Neuronal stem cell (in vitro differentiated cells): Measurements from ENCODE around the gene B3GAT3. TPM values are rescaled to one million over a fixed set of nuclear protein-coding genes. Genes with fewer than 3 reads are reported as not detected.

Experiments used
- DNase-seq: peaks from one replicate; pipeline ENCODE4 v3.0.0-alpha.2; 2013; ENCODE audit warnings: low spot score
- H2AFZ ChIP-seq: one replicate; pipeline ENCODE4 v1.6.1; 2013; ENCODE audit warnings: mild to moderate bottlenecking, low read length, inconsistent platforms
- H2AK5ac ChIP-seq: 2 replicates; pipeline ENCODE4 v1.6.1; 2013; ENCODE audit warnings: low read depth, mild to moderate bottlenecking, inconsistent platforms, low read length, moderate library complexity, mixed read lengths
- H2BK120ac ChIP-seq: 2 replicates; pipeline ENCODE4 v1.6.1; 2013; ENCODE audit warnings: low read depth, mild to moderate bottlenecking, inconsistent platforms, low read length, moderate library complexity, mixed read lengths
- H2BK12ac ChIP-seq: one replicate; pipeline ENCODE4 v1.6.1; 2013; ENCODE audit warnings: low read length, inconsistent platforms
- H2BK15ac ChIP-seq: 2 replicates; pipeline ENCODE4 v1.6.1; 2013; ENCODE audit warnings: mild to moderate bottlenecking, low read length, inconsistent platforms, mixed read lengths
- H2BK5ac ChIP-seq: one replicate; pipeline ENCODE4 v1.6.1; 2013; ENCODE audit warnings: inconsistent platforms, mild to moderate bottlenecking, low read length, moderate library complexity
- H3K14ac ChIP-seq: one replicate; pipeline ENCODE4 v1.6.1; 2013; ENCODE audit warnings: low read length, inconsistent platforms
- H3K18ac ChIP-seq: 2 replicates; pipeline ENCODE4 v1.6.1; 2013; ENCODE audit warnings: low read length, inconsistent platforms
- H3K23ac ChIP-seq: 2 replicates; pipeline ENCODE4 v1.6.1; 2013; ENCODE audit warnings: low read depth, mild to moderate bottlenecking, mixed read lengths, low read length, inconsistent platforms; ENCODE audit not compliant: poor library complexity
- H3K27ac ChIP-seq: replicated peaks from 3 replicates; pipeline ENCODE4 v1.5.1; 2013; ENCODE audit warnings: low read length, inconsistent platforms
- H3K27me3 ChIP-seq, 3 experiments: 2 replicates each; pipeline ENCODE4 v1.6.1; 2013; ENCODE audit warnings: low read length in 3 of 3, mild to moderate bottlenecking in 2 of 3, inconsistent platforms in 1 of 3, low read depth in 1 of 3, mixed read lengths in 1 of 3, moderate library complexity in 1 of 3; ENCODE audit not compliant: control insufficient read depth in 3 of 3, insufficient read depth in 3 of 3
- H3K36me3 ChIP-seq, 2 donors: replicated peaks in 1 of 2; 2 replicates each; pipeline ENCODE4 v1.6.1; 2013; ENCODE audit warnings: low read length in 2 of 2; ENCODE audit not compliant: control insufficient read depth in 2 of 2, insufficient read depth in 2 of 2
- H3K4ac ChIP-seq: 2 replicates; pipeline ENCODE4 v1.6.1; 2013; ENCODE audit warnings: inconsistent platforms, mild to moderate bottlenecking, low read length, moderate library complexity
- H3K4me1 ChIP-seq, 2 donors: 1 replicate in 1 of 2; 2 replicates in 1 of 2; pipeline ENCODE4 v1.6.1; 2013; ENCODE audit warnings: low read length in 2 of 2, low read depth in 1 of 2; ENCODE audit not compliant: control insufficient read depth in 2 of 2, insufficient read depth in 1 of 2
- H3K4me2 ChIP-seq: one replicate; pipeline ENCODE4 v1.6.1; 2013; ENCODE audit warnings: mild to moderate bottlenecking, low read length, inconsistent platforms; ENCODE audit not compliant: insufficient read depth, poor library complexity, severe bottlenecking
- H3K4me3 ChIP-seq, 2 donors: 2 replicates each; pipeline ENCODE4 v1.5.1; 2013; ENCODE audit warnings: low read length in 2 of 2, mild to moderate bottlenecking in 2 of 2, inconsistent platforms in 1 of 2, moderate library complexity in 1 of 2
- H3K79me1 ChIP-seq: one replicate; pipeline ENCODE4 v1.6.1; 2013; ENCODE audit warnings: low read depth, mild to moderate bottlenecking, inconsistent platforms, low read length, moderate library complexity
- H3K9ac ChIP-seq: one replicate; pipeline ENCODE4 v1.6.1; 2013; ENCODE audit warnings: mild to moderate bottlenecking, low read depth, low read length, inconsistent platforms; ENCODE audit not compliant: poor library complexity
- H3K9me3 ChIP-seq, 2 donors: replicated peaks in 1 of 2; 2 replicates each; pipeline versions ENCODE3 to v1.6.1; 2013; ENCODE audit warnings: low read length in 2 of 2, mild to moderate bottlenecking in 2 of 2, inconsistent platforms in 1 of 2, low read depth in 1 of 2, mixed read lengths in 1 of 2, moderate library complexity in 1 of 2; ENCODE audit not compliant: control insufficient read depth in 2 of 2, insufficient read depth in 1 of 2
- H4K8ac ChIP-seq: one replicate; pipeline ENCODE4 v1.6.1; 2013; ENCODE audit warnings: low read depth, mild to moderate bottlenecking, inconsistent platforms, low read length, moderate library complexity
- H4K91ac ChIP-seq: one replicate; pipeline ENCODE4 v1.6.1; 2013; ENCODE audit warnings: low read length, low read depth, mild to moderate bottlenecking, inconsistent platforms; ENCODE audit not compliant: poor library complexity
- WGBS, 2 donors: extraction: QIAGEN DNeasy Blood & Tissue Kit; methylation state at CpG; one replicate each; pipeline ENCODE4 v1.1.7; 2013; ENCODE audit warnings: missing lambda C conversion rate in 2 of 2, mixed read lengths in 1 of 2; ENCODE audit not compliant: insufficient read length in 2 of 2, insufficient replicate concordance in 1 of 2; ENCODE audit errors: extremely low coverage in 2 of 2; 5-methylcytosine and 5-hydroxymethylcytosine counted together
- small RNA-seq: library from polyadenylated mRNA; stranded (forward); fragments of <200 nt; extraction: miRNeasy Mini kit (QIAGEN cat#:217004); gene quantifications from one replicate; pipeline ENCODE3, GENCODE V24; 2013; ENCODE audit not compliant: insufficient read depth

B3GAT3 gene

DNA sequence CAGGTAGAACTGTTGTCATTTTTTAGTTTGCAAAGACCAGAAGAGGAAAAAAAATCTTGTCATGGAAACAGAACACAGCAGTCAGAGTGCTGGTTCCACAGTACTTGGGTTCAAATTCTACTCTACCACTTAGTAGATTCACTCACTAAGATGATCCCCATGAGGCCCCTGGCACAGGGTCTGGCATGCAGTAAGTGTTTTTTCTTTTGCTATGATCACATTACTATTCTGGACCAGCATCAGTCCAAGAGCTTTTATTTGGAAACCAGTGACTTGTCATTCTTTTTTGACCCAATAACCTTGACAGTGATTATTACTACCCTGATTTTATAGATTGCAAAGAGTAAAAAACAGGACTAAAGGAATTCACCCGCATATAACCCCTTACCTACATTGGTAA is 52.2 kb downstream of the B3GAT3 start:
- peaks cover 46 to 85% of the 10 kb centered on the region in 2 donors for H3K36me3 ChIP-seq
- no peak overlapping the region for H3K27ac ChIP-seq
- H4K91ac ChIP-seq = no peak overlapping the region

DNA sequence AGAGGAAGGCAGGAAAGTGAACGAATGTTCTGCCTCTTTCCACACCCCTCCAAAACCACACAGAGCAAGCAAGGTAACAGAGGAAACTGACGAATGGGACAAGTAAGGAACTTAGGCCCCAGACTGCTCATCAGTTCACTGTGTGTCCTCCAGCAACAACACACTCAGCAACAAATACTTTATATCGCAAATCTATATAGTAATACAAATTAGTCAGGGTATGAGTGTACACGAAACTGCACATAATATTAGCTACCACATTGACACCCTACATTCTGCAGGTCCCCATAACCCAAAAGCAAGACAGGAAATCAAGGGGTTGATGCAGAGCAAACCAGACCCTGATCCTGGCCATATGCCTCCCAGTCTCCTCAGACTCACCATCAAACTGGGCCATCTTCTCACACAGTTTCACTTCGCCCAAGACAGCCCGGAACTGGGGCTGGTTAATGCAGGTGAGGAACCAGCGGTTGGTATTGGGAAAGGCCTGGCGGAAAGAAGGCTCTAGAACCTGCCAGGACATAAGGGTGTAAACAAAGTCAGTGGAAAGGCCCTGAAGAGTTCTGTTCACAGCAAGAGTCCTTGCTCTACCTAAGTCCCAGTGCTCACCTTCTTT is 54.7 kb downstream of the B3GAT3 start:
- Histone ChIP-seq H2BK5ac (no peak overlapping the region), H3K27me3 (no peaks in the 10 kb centered on the region), H3K4me1 (peaks cover 0 to 2% of the 10 kb centered on the region in 2 donors), H3K4me3 (no peak overlapping the region), H3K79me1 (peaks cover 6% of the 10 kb centered on the region), H4K8ac (no peak overlapping the region), H3K4ac (no peak overlapping the region), H3K14ac (no peak overlapping the region), H2BK15ac (no peak overlapping the region), H3K9ac (no peak overlapping the region), H4K91ac (no peak overlapping the region), H3K36me3 (peaks cover 49 to 96% of the 10 kb centered on the region in 2 donors), H3K4me2 (no peak overlapping the region), H3K27ac (no peak overlapping the region), H3K18ac (no peak overlapping the region), H3K9me3 (no peaks in the 10 kb centered on the region), H2BK120ac (no peak overlapping the region), H3K23ac (no peak overlapping the region), H2BK12ac (no peak overlapping the region), H2AK5ac (no peak overlapping the region), H2AFZ (no peak overlapping the region)
- DNase-seq = no peak
- no CpG with 5 or more reads among the region's 8 CpGs for WGBS, 2 donors

More for the DNA sequence above, 52.2 kb downstream of the B3GAT3 start:
- whole genome bisulfite sequencing, 2 donors = no CpG with 5 or more reads among the region's 1 CpG
- no peak overlapping the region for H2BK120ac ChIP-seq
- H3K9ac ChIP-seq = no peak overlapping the region
- no peak overlapping the region for H2AK5ac ChIP-seq
- no peak overlapping the region for H3K4me2 ChIP-seq
- H3K79me1 ChIP-seq = peaks cover 8% of the 10 kb centered on the region
- H2AFZ ChIP-seq = no peak overlapping the region
- no peaks in the 10 kb centered on the region for H3K9me3 ChIP-seq
- H3K4me3 ChIP-seq = no peak overlapping the region
- H3K23ac ChIP-seq = no peak overlapping the region
- H2BK5ac ChIP-seq = no peak overlapping the region
- H2BK15ac ChIP-seq = no peak overlapping the region
- no peak overlapping the region for H4K8ac ChIP-seq
- peaks cover 5 to 9% of the 10 kb centered on the region in 2 donors for H3K4me1 ChIP-seq
- H3K14ac ChIP-seq = no peak overlapping the region
- no peak for DNase-seq
- no peak overlapping the region for H2BK12ac ChIP-seq
- H3K4ac ChIP-seq = no peak overlapping the region
- H3K27me3 ChIP-seq = no peaks in the 10 kb centered on the region
- H3K18ac ChIP-seq = no peak overlapping the region

DNA sequence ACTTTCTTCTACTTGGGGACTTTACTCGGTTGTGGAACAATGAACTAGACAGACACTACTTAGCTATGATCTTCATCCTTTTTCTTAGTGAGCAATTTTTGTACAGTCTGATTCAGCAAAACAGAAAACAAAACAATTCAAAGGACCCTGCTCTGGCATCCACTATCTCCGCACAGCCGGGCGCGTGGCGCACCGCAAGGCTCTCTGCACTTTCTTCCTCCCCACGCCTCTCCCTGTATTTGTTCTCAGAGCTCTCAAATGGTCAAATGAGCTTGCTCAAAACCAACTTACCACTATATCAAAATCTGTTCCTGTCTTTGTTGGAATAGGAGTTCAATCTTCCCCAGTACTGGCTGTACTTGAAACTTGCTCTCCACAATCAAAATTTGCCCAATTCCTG is 55.5 kb downstream of the B3GAT3 start:
- Histone ChIP-seq H2BK12ac (no peak overlapping the region), H2BK120ac (no peak overlapping the region), H3K4ac (no peak overlapping the region), H3K4me2 (no peak overlapping the region), H3K4me3 (no peak overlapping the region), H3K9ac (no peak overlapping the region), H3K18ac (no peak overlapping the region), H3K23ac (no peak overlapping the region), H2AFZ (no peak overlapping the region), H2BK15ac (no peak overlapping the region), H2BK5ac (no peak overlapping the region), H3K27me3 (no peaks in the 10 kb centered on the region), H3K79me1 (peaks cover 1% of the 10 kb centered on the region), H4K91ac (no peak overlapping the region), H4K8ac (no peak overlapping the region), H3K4me1 (no peaks in the 10 kb centered on the region), H3K14ac (no peak overlapping the region), H3K36me3 (peaks cover 41 to 96% of the 10 kb centered on the region in 2 donors), H3K9me3 (no peaks in the 10 kb centered on the region), H3K27ac (no peak overlapping the region), H2AK5ac (no peak overlapping the region)
- DNase-seq = no peak
- WGBS, 2 donors = no CpG with 5 or more reads among the region's 8 CpGs

Small RNA genes within 50 kb of the gene (small RNA-seq; reads per million reads assigned to genes)
- gene AP001458.1 (not detected), gene MIR6747 (22.9 reads per million, percentile 82 among the genes with 10 or more reads in this experiment), gene SNORA57 (not detected)
